Activated gamma-delta T cell (primary cell): Measurements from ENCODE around the gene SUPT3H.
"Not testable (repeated sequence)": the region's sequence is repeated elsewhere in the genome, so short reads cannot be mapped to it uniquely, and the experiment has no call there.

ENCODE experiments used
- DNase-seq: peaks from one replicate; lab custom pipeline; 2025; lab: John Stamatoyannopoulos, UW

SUPT3H gene

GRCh38 chr6:45323656-45324224 is 54.0 kb downstream of the SUPT3H start:
- DNase-seq: no peak

DNA sequence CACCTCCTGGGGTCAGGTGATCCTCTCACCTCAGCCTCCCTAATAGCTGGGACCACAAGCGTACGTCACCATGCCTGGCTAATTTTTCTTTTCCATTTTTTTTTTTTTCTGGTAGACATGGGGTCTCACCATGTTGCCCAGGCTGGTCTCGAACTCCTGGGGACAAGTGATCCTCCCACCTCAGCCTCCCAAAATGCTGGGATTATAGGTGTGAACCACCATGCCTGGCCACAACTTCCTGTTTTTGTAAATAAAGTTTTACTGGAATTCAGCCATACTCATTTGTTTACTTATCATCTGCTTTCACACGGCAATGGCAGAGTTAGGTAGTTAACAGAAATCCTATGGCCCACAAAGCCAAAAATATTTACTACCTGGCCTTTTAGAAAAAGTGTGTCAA is 57.4 kb downstream of the SUPT3H start:
- no peak for DNase-seq

DNA sequence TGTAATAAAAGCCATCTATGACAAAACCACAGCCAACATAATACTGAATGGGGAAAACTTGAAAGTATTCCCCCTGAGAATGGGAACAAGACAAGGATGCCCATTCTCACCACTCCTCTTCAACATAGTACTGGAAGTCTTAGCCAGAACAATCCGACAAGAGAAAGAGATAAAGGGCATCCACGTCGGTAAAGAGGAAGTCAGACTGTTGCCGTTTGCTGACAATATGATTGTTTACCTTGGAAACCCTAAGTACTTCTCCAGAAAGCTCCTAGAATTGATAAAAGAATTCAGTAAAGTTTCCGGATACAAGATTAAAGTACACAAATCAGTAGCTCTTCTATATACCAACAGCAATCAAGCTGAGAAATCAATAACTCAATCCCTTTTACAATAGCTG is 63.6 kb downstream of the SUPT3H start:
- no peak for DNase-seq

DNA sequence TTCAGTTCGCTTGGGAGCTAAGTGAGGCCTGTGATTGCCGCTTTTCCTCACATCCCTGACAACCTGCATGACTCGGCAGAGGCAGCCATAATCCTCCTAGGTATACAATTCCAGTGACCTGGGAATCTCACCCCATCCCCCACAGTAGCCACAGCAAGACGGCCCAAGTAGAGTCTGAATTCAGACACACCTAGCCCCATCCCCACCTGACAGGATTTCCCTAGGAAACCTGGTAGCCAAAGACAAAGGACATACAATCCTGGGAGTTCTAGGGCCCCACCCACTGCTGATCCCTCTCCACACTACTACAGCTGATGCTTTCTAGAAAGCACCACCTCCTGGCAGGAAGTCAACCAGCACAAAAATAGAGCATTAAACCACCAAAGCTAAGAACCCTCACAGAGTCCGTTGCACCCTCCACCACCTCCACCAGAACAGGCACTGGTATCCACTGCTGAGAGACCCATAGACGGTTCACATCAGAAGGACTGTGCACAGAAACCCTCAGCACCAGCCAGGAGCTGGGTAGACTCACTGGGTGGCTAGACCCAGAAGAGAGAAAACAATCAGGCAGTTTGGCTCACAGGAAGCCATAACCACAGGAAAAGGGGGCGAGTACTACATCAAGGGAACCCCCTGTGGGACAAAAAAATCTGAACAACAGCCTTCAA is 67.5 kb downstream of the SUPT3H start:
- no peak for DNase-seq

GRCh38 chr6:45305546-45305945 is 72.2 kb downstream of the SUPT3H start:
- DNase-seq: no peak

GRCh38 chr6:45302832-45303231 is 74.9 kb downstream of the SUPT3H start:
- DNase-seq: no peak

DNA sequence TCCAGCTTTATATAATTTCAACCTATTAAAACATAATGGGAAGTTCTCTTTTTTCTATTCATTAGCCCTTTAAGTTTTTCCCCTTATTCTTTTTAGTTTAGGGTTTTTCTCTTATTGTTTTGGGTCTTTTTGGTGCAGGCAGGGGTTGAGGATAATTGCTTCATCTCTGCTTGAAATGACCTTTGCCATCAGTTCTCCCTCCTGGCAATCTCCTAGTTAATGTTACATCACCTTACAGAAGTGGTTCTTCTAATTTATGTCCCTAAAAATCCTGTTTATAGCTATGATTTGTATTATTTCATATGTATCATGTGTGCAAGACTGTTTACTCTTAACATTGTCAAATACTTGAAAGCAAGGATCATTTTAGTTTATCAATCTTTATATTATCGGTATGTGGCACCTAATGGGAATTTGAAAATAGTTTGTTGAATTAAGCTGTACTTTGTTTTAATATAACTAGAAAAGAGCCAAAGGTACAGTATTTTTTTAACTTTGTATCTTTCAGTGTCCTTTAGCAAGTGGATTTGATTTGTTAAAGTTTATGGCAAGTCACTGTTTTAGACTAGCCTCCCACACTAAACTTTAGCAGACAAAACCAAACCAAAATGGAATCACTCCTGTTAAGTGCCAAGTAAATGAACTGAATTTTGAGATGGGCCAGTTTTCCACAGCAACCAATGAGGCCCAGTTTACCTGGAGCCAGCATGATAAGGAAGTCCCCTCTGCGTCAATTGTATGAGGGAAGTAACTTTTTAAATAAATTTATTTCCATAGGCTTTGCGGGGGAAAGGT is 76.2 kb downstream of the SUPT3H start:
- DNase-seq: no peak

DNA sequence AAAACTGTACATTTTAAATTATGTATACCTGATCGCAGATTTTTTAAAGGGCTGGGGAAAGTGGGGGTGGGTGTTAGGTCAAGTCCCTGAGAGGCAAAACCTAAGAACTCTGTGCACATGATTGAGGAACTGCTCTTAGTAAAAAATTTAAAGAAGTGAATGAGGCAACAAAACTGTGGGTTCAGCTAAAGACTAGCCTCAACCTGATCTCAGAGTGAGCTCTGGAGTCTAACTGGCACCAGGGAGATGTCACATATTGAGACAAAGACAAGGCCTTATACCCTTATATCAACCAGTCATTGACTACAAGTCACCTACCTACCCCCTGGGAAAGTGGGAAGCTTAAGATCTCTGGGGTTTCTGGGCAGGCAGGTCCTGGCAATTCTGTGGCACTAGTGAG is 77.0 kb downstream of the SUPT3H start:
- DNase-seq: no peak

GRCh38 chr6:45299096-45299581 is 78.6 kb downstream of the SUPT3H start:
- no peak for DNase-seq

DNA sequence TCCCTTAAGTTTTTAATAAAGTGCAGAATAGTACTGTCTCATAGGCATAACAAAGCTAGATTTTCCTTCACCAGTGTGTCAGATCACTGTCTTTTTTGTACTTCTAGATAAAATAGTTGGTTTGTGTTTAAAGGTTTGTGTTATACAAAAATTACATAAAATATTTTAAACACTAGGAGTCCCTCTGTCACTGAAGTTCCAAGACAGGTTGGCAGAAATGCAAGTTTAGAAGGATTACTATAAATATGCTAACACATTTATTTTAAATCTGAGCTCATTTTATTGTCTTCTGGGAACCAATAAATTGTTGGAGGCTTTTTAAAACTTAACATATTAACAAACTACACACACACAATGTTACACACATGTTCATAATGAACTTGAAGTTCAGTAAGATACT is 80.4 kb downstream of the SUPT3H start:
- no peak for DNase-seq

DNA sequence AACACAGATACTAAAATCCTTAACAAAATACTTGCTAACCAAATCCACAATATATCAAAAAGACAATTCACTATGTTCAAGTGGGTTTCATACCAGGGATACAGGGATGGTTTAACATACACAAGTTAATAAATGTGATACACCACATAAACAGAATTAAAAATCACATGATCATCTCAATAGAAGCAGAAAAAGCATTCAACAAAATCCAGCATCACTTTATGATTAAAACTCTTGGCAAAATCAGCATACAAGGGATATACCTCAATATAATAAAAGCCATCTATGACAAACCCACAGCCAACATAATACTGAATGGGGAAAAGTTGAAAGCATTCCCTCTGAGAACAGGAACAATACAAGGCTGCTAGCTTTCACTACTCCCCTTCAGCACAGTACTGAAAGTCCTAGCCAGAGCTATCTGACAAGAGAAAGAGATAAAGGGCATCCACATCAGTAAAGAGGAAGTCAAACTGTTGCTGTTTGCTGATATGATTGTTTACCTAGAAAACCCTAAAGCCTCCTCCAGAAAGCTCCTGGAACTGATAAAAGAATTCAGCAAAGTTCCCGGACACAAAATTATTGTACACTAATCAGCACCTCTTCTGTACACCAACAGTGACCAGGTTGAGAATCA is 83.6 kb downstream of the SUPT3H start:
- not testable (repeated sequence) for DNase-seq

- DNase-seq: no peak
Measured at GRCh38 chr6:45293306-45293705, 84.4 kb downstream of the SUPT3H start.

GRCh38 chr6:45289751-45290514 is 87.8 kb downstream of the SUPT3H start:
- DNase-seq: no peak

- not testable (repeated sequence) for DNase-seq
Measured at GRCh38 chr6:45286707-45287106, 91.0 kb downstream of the SUPT3H start.

DNA sequence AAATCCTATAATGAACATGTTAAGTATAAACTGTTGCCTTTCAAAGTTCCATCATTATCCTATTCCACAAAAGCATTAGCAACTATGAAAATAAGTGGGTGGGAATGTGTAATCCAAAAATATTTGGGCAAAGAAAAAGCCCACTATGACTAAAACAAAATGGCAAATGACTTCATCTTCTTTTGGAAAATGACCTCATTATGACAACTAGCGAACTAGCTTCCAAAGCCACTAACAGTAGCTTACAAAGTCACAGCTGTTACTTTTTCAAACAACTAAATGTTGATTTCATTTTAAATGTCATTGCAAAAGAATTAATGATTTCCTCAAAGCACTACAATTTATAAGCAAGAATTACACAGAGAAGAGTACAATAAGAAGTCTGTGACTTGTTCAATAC is 99.4 kb downstream of the SUPT3H start:
- DNase-seq: no peak

DNA sequence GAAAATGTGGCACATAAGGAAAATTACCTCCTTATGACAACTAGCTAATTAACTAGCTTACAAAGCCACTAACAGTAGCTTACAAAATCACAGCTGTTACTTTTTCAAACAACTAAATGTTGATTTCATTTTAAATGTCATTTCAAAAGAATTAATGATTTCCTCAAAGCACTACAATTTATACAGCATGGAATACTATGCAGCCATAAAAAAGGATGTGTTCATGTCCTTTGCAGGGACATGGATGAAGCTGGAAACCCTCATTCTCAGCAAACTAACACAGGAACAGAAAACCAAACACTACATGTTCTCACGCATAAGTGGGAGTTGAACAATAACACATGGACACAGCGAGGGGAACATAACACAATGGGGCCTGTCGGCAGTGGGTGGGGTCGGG is 100.0 kb downstream of the SUPT3H start:
- DNase-seq: not testable (repeated sequence)

DNA sequence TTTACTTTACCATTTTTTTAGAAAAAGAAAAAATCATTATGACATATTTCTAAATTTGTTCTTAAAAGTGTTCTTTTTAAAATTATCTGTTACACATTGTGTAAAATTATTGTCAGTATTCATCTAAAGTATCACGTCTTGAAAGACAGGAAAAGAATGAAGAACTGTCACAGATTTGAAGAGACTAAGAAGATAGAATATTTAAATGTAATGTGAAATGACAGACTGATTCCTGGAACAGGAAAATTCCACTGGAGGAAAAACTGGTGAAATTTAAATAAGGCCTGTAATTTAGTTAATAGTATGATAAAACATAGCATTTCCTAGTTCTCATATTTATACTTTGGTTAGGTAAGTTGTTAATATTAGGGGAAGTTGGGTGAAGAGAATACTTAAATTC is 102.4 kb downstream of the SUPT3H start:
- no peak for DNase-seq

- no peak for DNase-seq
Measured at GRCh38 chr6:45272626-45273025, 105.1 kb downstream of the SUPT3H start.

- no peak for DNase-seq
Measured at GRCh38 chr6:45265246-45265645, 112.5 kb downstream of the SUPT3H start.

DNA sequence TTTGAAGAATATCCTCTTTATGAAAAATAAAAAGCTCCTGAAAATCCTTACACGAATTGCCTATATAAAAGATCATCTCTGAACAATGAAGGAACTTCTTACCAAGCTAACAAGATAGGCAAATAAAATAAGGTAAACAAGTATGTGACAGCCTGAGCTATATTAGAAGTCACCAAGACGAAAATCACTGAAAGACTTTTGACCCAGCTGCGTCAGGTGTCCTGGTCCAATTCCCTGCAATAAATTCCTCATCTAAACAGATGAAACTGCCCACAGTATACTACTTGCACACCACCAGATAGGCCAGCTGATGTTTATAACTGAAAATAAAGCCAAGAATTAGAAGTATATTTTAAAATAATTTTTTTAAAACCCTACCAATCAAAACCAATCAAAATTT is 117.0 kb downstream of the SUPT3H start:
- DNase-seq: no peak
